Measurements from ENCODE around the gene KLHDC9.
"Not testable (repeated sequence)": the region's sequence is repeated elsewhere in the genome, so short reads cannot be mapped to it uniquely, and the experiment has no call there.

Gene KLHDC9

GRCh38 chr1:161061419-161061818, 36.7 kb upstream of the KLHDC9 start:
- Histone ChIP-seq H3K79me2 (ENCODE audit: insufficient read depth, low read length) (peaks cover 58% of the 10 kb centered on the region), H3K27ac (ENCODE audit: low read length) (no peak overlapping the region), H4K20me1 (ENCODE audit: insufficient read depth, low read length) (peaks cover 11% of the 10 kb centered on the region; the same call in 1 of the 2 replicates), H2AFZ (ENCODE audit: low read depth, low read length) (no peak overlapping the region), H3K36me3 (ENCODE audit: insufficient read depth, low read length) (peaks cover 49% of the 10 kb centered on the region), H3K4me1 (ENCODE audit: insufficient read depth, low read length) (peaks cover 6% of the 10 kb centered on the region), H3K27me3 (ENCODE audit: insufficient read depth, low read length, poor library complexity) (no peaks in the 10 kb centered on the region), H3K9me3 (ENCODE audit: insufficient read depth, low read length, severe bottlenecking) (no peaks in the 10 kb centered on the region), H3K9ac (ENCODE audit: low read depth, low read length) (no peak overlapping the region), H3K4me3 (ENCODE audit: low read depth in 1 of 2, low read length in 2 of 2) (no peak overlapping the region), H3K4me2 (ENCODE audit: insufficient read depth, low read length) (no peak overlapping the region)
- DNase-seq (no peak), ATAC-seq (ENCODE audit: insufficient read depth, low read depth) (no peak)
- TF ChIP-seq EZH2 (IDR thresholded peaks at IDR 0.05; ENCODE audit: borderline replicate concordance, low read depth, low read length, severe bottlenecking) (no peak), CTCF (IDR thresholded peaks at IDR 0.05; ENCODE audit: borderline replicate concordance, extremely low read depth, low read length, poor library complexity, severe bottlenecking) (no peak)

GRCh38 chr1:161063936-161064335, 34.2 kb upstream of the KLHDC9 start:
- ATAC-seq (ENCODE audit: insufficient read depth, low read depth); H3K4me3 ChIP-seq (ENCODE audit: low read depth in 1 of 2, low read length in 2 of 2); H3K4me2 ChIP-seq (ENCODE audit: insufficient read depth, low read length); H3K27me3 ChIP-seq (ENCODE audit: insufficient read depth, low read length, poor library complexity); H2AFZ ChIP-seq (ENCODE audit: low read depth, low read length); DNase-seq; H3K27ac ChIP-seq (ENCODE audit: low read length); H3K9me3 ChIP-seq (ENCODE audit: insufficient read depth, low read length, severe bottlenecking); H3K9ac ChIP-seq (ENCODE audit: low read depth, low read length): not testable (repeated sequence)
- peaks cover 31% of the 10 kb centered on the region for H3K4me1 ChIP-seq (ENCODE audit: insufficient read depth, low read length)
- H3K79me2 ChIP-seq (ENCODE audit: insufficient read depth, low read length), result peaks cover 76% of the 10 kb centered on the region
- H3K36me3 ChIP-seq (ENCODE audit: insufficient read depth, low read length), result peaks cover 39% of the 10 kb centered on the region
- peaks cover 21% of the 10 kb centered on the region for H4K20me1 ChIP-seq (ENCODE audit: insufficient read depth, low read length)

- not testable (repeated sequence) for H3K4me2 ChIP-seq (ENCODE audit: insufficient read depth, low read length); ATAC-seq (ENCODE audit: insufficient read depth, low read depth); H2AFZ ChIP-seq (ENCODE audit: low read depth, low read length); H3K4me3 ChIP-seq (ENCODE audit: low read depth in 1 of 2, low read length in 2 of 2); H3K27ac ChIP-seq (ENCODE audit: low read length); H3K9ac ChIP-seq (ENCODE audit: low read depth, low read length); DNase-seq; H3K9me3 ChIP-seq (ENCODE audit: insufficient read depth, low read length, severe bottlenecking); H3K27me3 ChIP-seq (ENCODE audit: insufficient read depth, low read length, poor library complexity)
- H3K4me1 ChIP-seq (ENCODE audit: insufficient read depth, low read length), result peaks cover 43% of the 10 kb centered on the region
- peaks cover 79% of the 10 kb centered on the region for H3K79me2 ChIP-seq (ENCODE audit: insufficient read depth, low read length)
- H4K20me1 ChIP-seq (ENCODE audit: insufficient read depth, low read length), result peaks cover 21% of the 10 kb centered on the region
- H3K36me3 ChIP-seq (ENCODE audit: insufficient read depth, low read length), result peaks cover 28% of the 10 kb centered on the region
Measured at GRCh38 chr1:161065681-161066080, 32.5 kb upstream of the KLHDC9 start.

GRCh38 chr1:161066694-161067093, 31.5 kb upstream of the KLHDC9 start:
- Histone ChIP-seq H3K4me1 (ENCODE audit: insufficient read depth, low read length) (peaks cover 43% of the 10 kb centered on the region), H3K4me2 (ENCODE audit: insufficient read depth, low read length) (peak overlapping the region; percentile 92)
- no peak for ATAC-seq (ENCODE audit: insufficient read depth, low read depth)

More at GRCh38 chr1:161066694-161067093, 31.5 kb upstream of the KLHDC9 start:
- TF ChIP-seq CTCF (IDR thresholded peaks at IDR 0.05; ENCODE audit: borderline replicate concordance, extremely low read depth, low read length, poor library complexity, severe bottlenecking), result no peak
- no peak for TF ChIP-seq EZH2 (IDR thresholded peaks at IDR 0.05; ENCODE audit: borderline replicate concordance, low read depth, low read length, severe bottlenecking)
- Histone ChIP-seq H3K36me3 (ENCODE audit: insufficient read depth, low read length) (peaks cover 25% of the 10 kb centered on the region), H4K20me1 (ENCODE audit: insufficient read depth, low read length) (peaks cover 21% of the 10 kb centered on the region), H2AFZ (ENCODE audit: low read depth, low read length) (no peak overlapping the region), H3K9ac (ENCODE audit: low read depth, low read length) (no peak overlapping the region), H3K79me2 (ENCODE audit: insufficient read depth, low read length) (peaks cover 73% of the 10 kb centered on the region), H3K27ac (ENCODE audit: low read length) (peak overlapping the region; percentile 52; the same call in 1 of the 2 replicates), H3K27me3 (ENCODE audit: insufficient read depth, low read length, poor library complexity) (no peaks in the 10 kb centered on the region), H3K9me3 (ENCODE audit: insufficient read depth, low read length, severe bottlenecking) (no peaks in the 10 kb centered on the region), H3K4me3 (ENCODE audit: low read depth in 1 of 2, low read length in 2 of 2) (no peak overlapping the region)
- DNase-seq, result no peak
